Vein endothelial cell (primary cell): ENCODE measurements around the gene FAS. TPM values are rescaled to one million over a fixed set of nuclear protein-coding genes. Genes with fewer than 3 reads are reported as not detected.

Experiments
- small RNA-seq: library from RNA; depleted of rRNA; stranded (forward); fragments of <200 nt; gene quantifications from one replicate; pipeline ENCODE3, GENCODE V24; 2012
- total RNA-seq: library from RNA; depleted of rRNA; stranded (reverse); fragments of >200 nt; gene quantifications from 2 replicates; pipeline ENCODE4 v1.2.3, GENCODE V29; 2012

The FAS gene
- total RNA-seq, result 8.8 and 18.7 TPM in 2 replicates

GRCh38 chr10:88990384-88991160 is at the start of gene FAS:
TSS of gene FAS (plus strand) at chr10:88990798. CDS start at chr10:88990877, 79 bp downstream.

DNA sequence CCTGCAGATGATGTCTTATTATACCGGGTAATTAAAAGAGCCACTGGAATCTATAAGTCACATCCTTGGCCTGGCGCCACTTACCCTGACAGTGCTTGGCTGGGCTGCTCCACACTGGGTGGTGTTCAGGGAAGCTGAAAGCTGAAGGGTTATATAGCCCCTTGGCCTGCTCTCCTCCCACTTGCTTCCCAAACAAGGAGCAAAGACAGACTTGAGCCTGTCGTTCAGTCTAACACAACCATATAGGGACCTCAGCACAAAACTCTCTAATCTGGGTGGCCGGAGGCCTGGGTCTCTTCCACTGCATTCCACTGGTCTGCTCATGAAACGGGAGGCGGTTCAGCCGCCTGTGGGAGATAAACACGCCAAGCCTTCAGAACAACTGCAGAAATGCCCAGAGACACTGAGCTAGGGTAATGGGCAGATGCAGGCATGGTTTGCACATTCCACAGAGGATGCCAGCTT is 37.9 kb upstream of the FAS start, which contains the start of gene ACTA2:
TSS of gene ACTA2 (minus strand) at position 127 of the 465 bp plus-strand sequence. CDS start 3,843 bp downstream, outside the sequence.

Small RNAs within 50 kb of the gene (small RNA-seq; reads per million reads assigned to genes)
- gene MIR4679-2 (not detected), gene RF02116 (not detected)

Other genes starting within 250 kb of the FAS start
- not detected in 2 replicates for gene LIPN, start 230.8 kb upstream of the FAS start, total RNA-seq
- not detected in 2 replicates for gene LIPM, start 188.1 kb upstream of the FAS start, total RNA-seq
- not detected in 2 replicates for gene ANKRD22, start 139.0 kb upstream of the FAS start, total RNA-seq
- 1.2 and 4.6 TPM in 2 replicates for gene STAMBPL1, start 110.6 kb upstream of the FAS start, total RNA-seq
- 15.7 and 16.3 TPM in 2 replicates for gene ACTA2, start 38.0 kb upstream of the FAS start, total RNA-seq
- 3.2 and 8.5 TPM in 2 replicates for gene CH25H, start 216.5 kb downstream of the FAS start, total RNA-seq